ENCODE measurements around the gene GPHN. TPM values are rescaled to one million over a fixed set of nuclear protein-coding genes. Genes with fewer than 3 reads are reported as not detected.

The GPHN gene
- total and polyA plus RNA-seq, 2 of the 8 experiments (the other 6 are each of a cell fraction or from before 2014, with no cell fraction given) = 6.0 to 16.0 TPM

- Histone ChIP-seq H3K4me3 (ENCODE audit: extremely low read depth in 1 of 4, insufficient read depth in 2 of 4, low read depth in 3 of 4, low read length in 4 of 4) (no peak overlapping the region), H2BK5ac (ENCODE audit: low read depth, low read length) (no peak overlapping the region), H3K56ac (replicated peaks; ENCODE audit: insufficient read length, low read depth, low read length) (no peak overlapping the region), H3K9me3 (ENCODE audit: insufficient read depth in 2 of 2, low read depth in 1 of 2, low read length in 1 of 2) (peaks cover 11 to 13% of the 10 kb centered on the region in 2 experiments; a peak in 3 of 4 replicates), H3K79me1 (ENCODE audit: low read depth, low read length) (no peaks in the 10 kb centered on the region; the same call in 1 of the 2 replicates), H2BK12ac (ENCODE audit: low read depth, low read length) (no peak overlapping the region), H3K4ac (replicated peaks; ENCODE audit: insufficient read length, low read depth, low read length) (no peak overlapping the region), H3K23me2 (ENCODE audit: low read depth, low read length) (no peaks in the 10 kb centered on the region), H4K5ac (ENCODE audit: insufficient read length, low read depth, low read length) (no peak overlapping the region), H2AK5ac (ENCODE audit: low read depth, low read length) (no peak overlapping the region), H3K4me2 (ENCODE audit: insufficient read depth in 1 of 2, low read depth in 2 of 2, low read length in 2 of 2) (no peak overlapping the region), H3K36me3 (ENCODE audit: control insufficient read depth in 2 of 4, insufficient read depth in 4 of 4, low read length in 3 of 4) (peaks cover 0 to 5% (median 0%) of the 10 kb centered on the region in 4 experiments; a peak in 2 of 8 replicates), H4K91ac (replicated peaks; ENCODE audit: insufficient read length, low read length) (no peak overlapping the region), H2BK20ac (ENCODE audit: low read length) (no peak overlapping the region), H4K20me1 (replicated peaks in 1 of 2; ENCODE audit: control insufficient read depth in 1 of 2, insufficient read depth in 2 of 2, low read length in 2 of 2) (no peaks in the 10 kb centered on the region), H3K18ac (ENCODE audit: extremely low read depth, low read length) (no peak overlapping the region), H3K23ac (ENCODE audit: insufficient read length) (no peak overlapping the region), H3K4me1 (replicated peaks in 1 of 4; ENCODE audit: control insufficient read depth in 3 of 4, insufficient read depth in 4 of 4, low read length in 3 of 4) (no peaks in the 10 kb centered on the region), H3K27ac (ENCODE audit: low read depth, low read length) (no peak overlapping the region), H2AFZ (ENCODE audit: low read length) (no peak overlapping the region), H4K8ac (ENCODE audit: extremely low read depth, insufficient read depth, low read length) (no peak overlapping the region), H3K14ac (ENCODE audit: insufficient read length) (no peak overlapping the region), H3K79me2 (ENCODE audit: control insufficient read depth in 1 of 2, insufficient read depth in 2 of 2, low read length in 2 of 2) (no peaks in the 10 kb centered on the region), H3K9ac (replicated peaks in 1 of 4; ENCODE audit: extremely low read depth in 1 of 4, low read depth in 3 of 4, low read length in 3 of 4) (no peak overlapping the region), H2BK120ac (replicated peaks; ENCODE audit: low read depth, low read length) (no peak overlapping the region), H3K27me3 (replicated peaks in 1 of 4; ENCODE audit: control insufficient read depth in 3 of 4, extremely low read depth in 1 of 4, insufficient read depth in 3 of 4, low read length in 3 of 4) (no peaks in the 10 kb centered on the region), H2BK15ac (ENCODE audit: low read length) (no peak overlapping the region)
- DNase-seq (ENCODE audit: low read depth in 1 of 2, low spot score in 2 of 2) = no peak
- ChIA-PET CTCF (ENCODE audit: partially characterized antibody) (interaction anchor here (0.8 to 0.9 kb wide), 2 partner anchors 182 to 335 kb away, joined by 3 read pairs; no protein-coding TSS in a partner anchor), POLR2A (ENCODE audit: partially characterized antibody) (no interaction called here)
- WGBS, 2 experiments (ENCODE audit: extremely low coverage in 1 of 2, insufficient coverage in 1 of 2, insufficient read length in 1 of 2, insufficient replicate concordance in 2 of 2, low coverage in 1 of 2, low lambda C conversion rate in 2 of 2, missing lambda C conversion rate in 1 of 2) = 90% methylated on average over 1 of the region's 1 CpG; no CpG with 5 or more reads in 1 of the 2 experiments
- FAIRE-seq = no peak
- TF ChIP-seq RAD21 (IDR thresholded peaks at IDR 0.05 in 1 of 2, conservative IDR thresholded peaks at IDR 0.05 in 1 of 2; ENCODE audit: low read depth in 2 of 2, low read length in 2 of 2) (no peak), TEAD4 (IDR thresholded peaks at IDR 0.05; ENCODE audit: low read depth, low read length) (no peak), TCF12 (IDR thresholded peaks at IDR 0.05; ENCODE audit: low read depth, low read length) (no peak), GABPA (IDR thresholded peaks at IDR 0.05; ENCODE audit: borderline replicate concordance, insufficient read depth, low read length) (no peak), E2F6 (IDR thresholded peaks at IDR 0.05) (no peak), ATF3 (IDR thresholded peaks at IDR 0.05; ENCODE audit: insufficient read depth, low read depth, low read length) (no peak), SUZ12 (IDR thresholded peaks at IDR 0.05; ENCODE audit: low read length) (no peak), CBX5 (IDR thresholded peaks at IDR 0.05; ENCODE audit: low read depth, low read length) (no peak), ZNF274 (IDR thresholded peaks at IDR 0.05; ENCODE audit: borderline replicate concordance, extremely low read depth, low read length) (no peak), HDAC2 (IDR thresholded peaks at IDR 0.05; ENCODE audit: borderline replicate concordance in 1 of 2, low read depth in 2 of 2, low read length in 2 of 2) (no peak), BRCA1 (IDR thresholded peaks at IDR 0.05; ENCODE audit: low read depth, low read length) (no peak), SIX5 (IDR thresholded peaks at IDR 0.05; ENCODE audit: low read depth, low read length) (no peak)
Measured at GRCh38 chr14:66804141-66804540, 296.2 kb downstream of the GPHN start.

Measured in H1 (cell line).